ENCODE data around the gene TUBAL3. TPM values are rescaled to one million over a fixed set of nuclear protein-coding genes. Genes with fewer than 3 reads are reported as not detected.
"Not testable (repeated sequence)": the region's sequence is repeated elsewhere in the genome, so short reads cannot be mapped to it uniquely, and the experiment has no call there.

TUBAL3 gene
- total and polyA plus RNA-seq, 9 donors, result 0.08 to 0.82 (median 0.21) TPM; not detected in 1

GRCh38 chr10:5381187-5381586, 23.4 kb downstream of the TUBAL3 start:
- DNase-seq, result no peak
- Histone ChIP-seq H3K36me3 (ENCODE audit: control insufficient read depth, insufficient read depth, low read length) (no peaks in the 10 kb centered on the region), H3K27me3 (ENCODE audit: control insufficient read depth, insufficient read depth, low read length) (peaks cover 2% of the 10 kb centered on the region), H3K4me3 (ENCODE audit: low read length) (no peak overlapping the region), H3K4me1 (ENCODE audit: control insufficient read depth, insufficient read depth, low read length) (no peaks in the 10 kb centered on the region), H3K9me3 (replicated peaks; ENCODE audit: control insufficient read depth, low read depth, low read length) (no peaks in the 10 kb centered on the region), H3K27ac (ENCODE audit: low read length) (no peak overlapping the region)
- no CpG with 5 or more reads among the region's 2 CpGs for WGBS (ENCODE audit: insufficient coverage)

- H3K27me3 ChIP-seq (ENCODE audit: control insufficient read depth, insufficient read depth, low read length); H3K36me3 ChIP-seq (ENCODE audit: control insufficient read depth, insufficient read depth, low read length); H3K27ac ChIP-seq (ENCODE audit: low read length); H3K9me3 ChIP-seq (replicated peaks; ENCODE audit: control insufficient read depth, low read depth, low read length); H3K4me3 ChIP-seq (ENCODE audit: low read length); DNase-seq; H3K4me1 ChIP-seq (ENCODE audit: control insufficient read depth, insufficient read depth, low read length): not testable (repeated sequence)
- 93% methylated on average over 12 of the region's 12 CpGs for WGBS (ENCODE audit: insufficient coverage)
Observed at GRCh38 chr10:5380395-5380794, 24.2 kb downstream of the TUBAL3 start.

GRCh38 chr10:5379202-5379601, 25.4 kb downstream of the TUBAL3 start:
- H3K36me3 ChIP-seq (ENCODE audit: control insufficient read depth, insufficient read depth, low read length); H3K4me1 ChIP-seq (ENCODE audit: control insufficient read depth, insufficient read depth, low read length); H3K27me3 ChIP-seq (ENCODE audit: control insufficient read depth, insufficient read depth, low read length); DNase-seq; H3K4me3 ChIP-seq (ENCODE audit: low read length); H3K27ac ChIP-seq (ENCODE audit: low read length); H3K9me3 ChIP-seq (replicated peaks; ENCODE audit: control insufficient read depth, low read depth, low read length): not testable (repeated sequence)
- no CpG with 5 or more reads among the region's 5 CpGs for WGBS (ENCODE audit: insufficient coverage)

GRCh38 chr10:5376450-5376849, 28.2 kb downstream of the TUBAL3 start:
- Histone ChIP-seq H3K4me1 (ENCODE audit: control insufficient read depth, insufficient read depth, low read length) (no peaks in the 10 kb centered on the region), H3K4me3 (ENCODE audit: low read length) (no peak overlapping the region), H3K36me3 (ENCODE audit: control insufficient read depth, insufficient read depth, low read length) (no peaks in the 10 kb centered on the region), H3K27ac (ENCODE audit: low read length) (no peak overlapping the region), H3K27me3 (ENCODE audit: control insufficient read depth, insufficient read depth, low read length) (no peaks in the 10 kb centered on the region), H3K9me3 (replicated peaks; ENCODE audit: control insufficient read depth, low read depth, low read length) (no peaks in the 10 kb centered on the region)
- 38% methylated on average over 2 of the region's 4 CpGs for WGBS (ENCODE audit: insufficient coverage)
- DNase-seq, result peak; percentile 32

- H3K4me1 ChIP-seq (ENCODE audit: control insufficient read depth, insufficient read depth, low read length), result no peaks in the 10 kb centered on the region
- DNase-seq, result no peak
- H3K4me3 ChIP-seq (ENCODE audit: low read length), result no peak overlapping the region
- no peaks in the 10 kb centered on the region for H3K27me3 ChIP-seq (ENCODE audit: control insufficient read depth, insufficient read depth, low read length)
- H3K9me3 ChIP-seq (replicated peaks; ENCODE audit: control insufficient read depth, low read depth, low read length), result no peaks in the 10 kb centered on the region
- H3K36me3 ChIP-seq (ENCODE audit: control insufficient read depth, insufficient read depth, low read length), result no peaks in the 10 kb centered on the region
- H3K27ac ChIP-seq (ENCODE audit: low read length), result no peak overlapping the region
- 76% methylated on average over 10 of the region's 22 CpGs for WGBS (ENCODE audit: insufficient coverage)
Observed at GRCh38 chr10:5373891-5374611, 30.6 kb downstream of the TUBAL3 start.

GRCh38 chr10:5373307-5373706, 31.3 kb downstream of the TUBAL3 start:
- 40% methylated on average over 1 of the region's 4 CpGs for WGBS (ENCODE audit: insufficient coverage)
- no peak for DNase-seq

GRCh38 chr10:5370493-5371352, 33.9 kb downstream of the TUBAL3 start:
- Histone ChIP-seq H3K4me1 (ENCODE audit: control insufficient read depth, insufficient read depth, low read length) (no peaks in the 10 kb centered on the region), H3K9me3 (replicated peaks; ENCODE audit: control insufficient read depth, low read depth, low read length) (no peaks in the 10 kb centered on the region), H3K36me3 (ENCODE audit: control insufficient read depth, insufficient read depth, low read length) (no peaks in the 10 kb centered on the region), H3K27ac (ENCODE audit: low read length) (no peak overlapping the region), H3K4me3 (ENCODE audit: low read length) (no peak overlapping the region), H3K27me3 (ENCODE audit: control insufficient read depth, insufficient read depth, low read length) (no peaks in the 10 kb centered on the region)
- DNase-seq, result no peak
- 82% methylated on average over 27 of the region's 28 CpGs for WGBS (ENCODE audit: insufficient coverage)

More at GRCh38 chr10:5373307-5373706, 31.3 kb downstream of the TUBAL3 start:
- H3K9me3 ChIP-seq (replicated peaks; ENCODE audit: control insufficient read depth, low read depth, low read length), result no peaks in the 10 kb centered on the region
- no peaks in the 10 kb centered on the region for H3K27me3 ChIP-seq (ENCODE audit: control insufficient read depth, insufficient read depth, low read length)
- no peaks in the 10 kb centered on the region for H3K36me3 ChIP-seq (ENCODE audit: control insufficient read depth, insufficient read depth, low read length)
- H3K27ac ChIP-seq (ENCODE audit: low read length), result no peak overlapping the region
- no peak overlapping the region for H3K4me3 ChIP-seq (ENCODE audit: low read length)
- no peaks in the 10 kb centered on the region for H3K4me1 ChIP-seq (ENCODE audit: control insufficient read depth, insufficient read depth, low read length)

GRCh38 chr10:5369362-5370158, 35.1 kb downstream of the TUBAL3 start:
- no peak for DNase-seq
- H3K27ac ChIP-seq (ENCODE audit: low read length), result no peak overlapping the region

GRCh38 chr10:5365928-5366327, 38.7 kb downstream of the TUBAL3 start:
- Histone ChIP-seq H3K27ac (ENCODE audit: low read length) (no peak overlapping the region), H3K36me3 (ENCODE audit: control insufficient read depth, insufficient read depth, low read length) (no peaks in the 10 kb centered on the region), H3K9me3 (replicated peaks; ENCODE audit: control insufficient read depth, low read depth, low read length) (no peaks in the 10 kb centered on the region), H3K4me1 (ENCODE audit: control insufficient read depth, insufficient read depth, low read length) (peaks cover 10% of the 10 kb centered on the region), H3K27me3 (ENCODE audit: control insufficient read depth, insufficient read depth, low read length) (peaks cover 12% of the 10 kb centered on the region), H3K4me3 (ENCODE audit: low read length) (no peak overlapping the region)
- WGBS (ENCODE audit: insufficient coverage), result 0% methylated on average over 1 of the region's 5 CpGs
- DNase-seq, result no peak

More at GRCh38 chr10:5369362-5370158, 35.1 kb downstream of the TUBAL3 start:
- WGBS (ENCODE audit: insufficient coverage), result 78% methylated on average over 2 of the region's 16 CpGs
- H3K36me3 ChIP-seq (ENCODE audit: control insufficient read depth, insufficient read depth, low read length), result no peaks in the 10 kb centered on the region
- no peaks in the 10 kb centered on the region for H3K9me3 ChIP-seq (replicated peaks; ENCODE audit: control insufficient read depth, low read depth, low read length)
- H3K4me3 ChIP-seq (ENCODE audit: low read length), result no peak overlapping the region
- peaks cover 6% of the 10 kb centered on the region for H3K4me1 ChIP-seq (ENCODE audit: control insufficient read depth, insufficient read depth, low read length)
- peaks cover 8% of the 10 kb centered on the region for H3K27me3 ChIP-seq (ENCODE audit: control insufficient read depth, insufficient read depth, low read length)

GRCh38 chr10:5364890-5365338, 39.7 kb downstream of the TUBAL3 start, which contains the start of gene UCN3:
Gene UCN3 (plus strand): TSS chr10:5364966. CDS start chr10:5373721, 8,755 bp downstream.
- peaks cover 10% of the 10 kb centered on the region for H3K4me1 ChIP-seq (ENCODE audit: control insufficient read depth, insufficient read depth, low read length)
- H3K4me3 ChIP-seq (ENCODE audit: low read length), result no peak within 1 kb of the TSS
- H3K27me3 ChIP-seq (ENCODE audit: control insufficient read depth, insufficient read depth, low read length), result peaks cover 12% of the 10 kb centered on the region
- H3K36me3 ChIP-seq (ENCODE audit: control insufficient read depth, insufficient read depth, low read length), result no peaks in the 10 kb centered on the region
- no peak for DNase-seq
- H3K27ac ChIP-seq (ENCODE audit: low read length), result no peak within 1 kb of the TSS
- WGBS (ENCODE audit: insufficient coverage), result 54% methylated on average over 12 of the region's 21 CpGs
- no peaks in the 10 kb centered on the region for H3K9me3 ChIP-seq (replicated peaks; ENCODE audit: control insufficient read depth, low read depth, low read length)
